Measurements from ENCODE around the gene AKNA. TPM values are rescaled to one million over a fixed set of nuclear protein-coding genes. Genes with fewer than 3 reads are reported as not detected.
A peak's percentile ranks its signal among the peaks of the same experiment; 100 is the strongest.

Gene AKNA
- total and polyA plus RNA-seq, 7 donors = 9.9 to 81.6 (median 16.9) TPM

GRCh38 chr9:114384341-114384740 is 3.4 kb downstream of the AKNA start:
- H3K4me3 ChIP-seq = no peak overlapping the region
- peaks cover 0 to 68% (median 49%) of the 10 kb centered on the region in 4 donors for H3K4me1 ChIP-seq
- TF ChIP-seq POLR2AphosphoS5 (IDR thresholded peaks at IDR 0.05) (no peak), CTCF (IDR thresholded peaks at IDR 0.05) (no peak), POLR2A (IDR thresholded peaks at IDR 0.05) (no peak), EP300 (IDR thresholded peaks at IDR 0.05) (no peak)
- H3K27me3 ChIP-seq = no peaks in the 10 kb centered on the region
- H3K36me3 ChIP-seq = peaks cover 0 to 21% (median 4%) of the 10 kb centered on the region in 4 donors
- peak overlapping the region; percentile 84 to 91 (median 88) for H3K27ac ChIP-seq
- WGBS, 2 donors = 46 to 60% methylated on average over 1 of the region's 1 CpG
- intact Hi-C loops (cut with DNase I) = no loop called here
- H3K9me3 ChIP-seq = no peaks in the 10 kb centered on the region
- no peak for DNase-seq

GRCh38 chr9:114383521-114384231 is 4.1 kb downstream of the AKNA start:
- H3K4me3 ChIP-seq = no peak overlapping the region
- H3K9me3 ChIP-seq = no peaks in the 10 kb centered on the region
- DNase-seq = peak; percentile 83
- 39 to 79% methylated on average over 8 of the region's 8 CpGs for WGBS, 2 donors
- no peaks in the 10 kb centered on the region for H3K27me3 ChIP-seq
- H3K27ac ChIP-seq = peak overlapping the region; percentile 84 to 91 (median 88)
- intact Hi-C loops (cut with DNase I) = no loop called here
- peaks cover 0 to 61% (median 49%) of the 10 kb centered on the region in 4 donors for H3K4me1 ChIP-seq
- H3K36me3 ChIP-seq = peaks cover 0 to 27% (median 7%) of the 10 kb centered on the region in 4 donors
- TF ChIP-seq POLR2A (IDR thresholded peaks at IDR 0.05) (no peak), POLR2AphosphoS5 (IDR thresholded peaks at IDR 0.05) (peak in 2 of 4 donors; percentile 26 to 54), EP300 (IDR thresholded peaks at IDR 0.05) (no peak)

- intact Hi-C loops (cut with DNase I) = no loop called here
- Histone ChIP-seq H3K4me3 (no peak overlapping the region), H3K9me3 (no peaks in the 10 kb centered on the region), H3K4me1 (peaks cover 0 to 53% (median 42%) of the 10 kb centered on the region in 4 donors), H3K27ac (peak overlapping the region; percentile 84 to 91 (median 88)), H3K36me3 (peaks cover 0 to 30% (median 7%) of the 10 kb centered on the region in 4 donors), H3K27me3 (no peaks in the 10 kb centered on the region)
- 44 to 74% methylated on average over 17 of the region's 17 CpGs for WGBS, 2 donors
- TF ChIP-seq CTCF (IDR thresholded peaks at IDR 0.05) (peak in 1 of 4 experiments; percentile 11), POLR2AphosphoS5 (IDR thresholded peaks at IDR 0.05) (no peak)
- DNase-seq = peak; percentile 72
Measured at GRCh38 chr9:114382699-114383520, 4.9 kb downstream of the AKNA start.

- H3K27me3 ChIP-seq = no peaks in the 10 kb centered on the region
- intact Hi-C loops (cut with DNase I) = no loop called here
- no peak for DNase-seq
- H3K4me1 ChIP-seq = peaks cover 0 to 22% (median 15%) of the 10 kb centered on the region in 4 donors
- TF ChIP-seq CTCF (IDR thresholded peaks at IDR 0.05) = no peak
- TF ChIP-seq EP300 (IDR thresholded peaks at IDR 0.05) = no peak
- no peak for TF ChIP-seq POLR2A (IDR thresholded peaks at IDR 0.05)
- no peak for TF ChIP-seq POLR2AphosphoS5 (IDR thresholded peaks at IDR 0.05)
- no peak overlapping the region for H3K4me3 ChIP-seq
- H3K9me3 ChIP-seq = no peaks in the 10 kb centered on the region
- peaks cover 13 to 62% (median 21%) of the 10 kb centered on the region in 4 donors for H3K36me3 ChIP-seq
- no peak overlapping the region for H3K27ac ChIP-seq
- 89 to 97% methylated on average over 5 of the region's 5 CpGs for WGBS, 2 donors
Measured at GRCh38 chr9:114378883-114379282, 8.9 kb downstream of the AKNA start.

- Histone ChIP-seq H3K36me3 (peaks cover 17 to 70% (median 21%) of the 10 kb centered on the region in 4 donors), H3K27me3 (no peaks in the 10 kb centered on the region), H3K27ac (no peak overlapping the region), H3K4me3 (no peak overlapping the region), H3K4me1 (peaks cover 0 to 16% (median 8%) of the 10 kb centered on the region in 4 donors), H3K9me3 (no peaks in the 10 kb centered on the region)
- no peak for DNase-seq
- 94 to 96% methylated on average over 8 of the region's 8 CpGs for WGBS, 2 donors
- intact Hi-C loops (cut with DNase I) = no loop called here
- TF ChIP-seq EP300 (IDR thresholded peaks at IDR 0.05) = no peak
- no peak for TF ChIP-seq POLR2AphosphoS5 (IDR thresholded peaks at IDR 0.05)
- TF ChIP-seq CTCF (IDR thresholded peaks at IDR 0.05) = no peak
- no peak for TF ChIP-seq POLR2A (IDR thresholded peaks at IDR 0.05)
Measured at GRCh38 chr9:114378016-114378415, 9.8 kb downstream of the AKNA start.

Data from sigmoid colon (tissue), 7 donors.